WERI-Rb-1 (cell line): Measurements from ENCODE around the gene CAMK1G.

Experiments used
- DNase-seq: peaks from one replicate; pipeline ENCODE4 v3.0.0-alpha.2; 2020
- H3K27ac ChIP-seq: fragments of 250-450 bp; sonication (Bioruptor Pico); 2 replicates; pipeline ENCODE4 v1.5.1; 2020; ENCODE audit warnings: mild to moderate bottlenecking, moderate library complexity
- H3K27me3 ChIP-seq: fragments of 250-450 bp; sonication (Bioruptor Pico); 2 replicates; pipeline ENCODE4 v1.5.1; 2021; ENCODE audit warnings: mild to moderate bottlenecking, low read depth, moderate library complexity; ENCODE audit not compliant: insufficient read depth, severe bottlenecking
- H3K36me3 ChIP-seq: fragments of 250-450 bp; sonication (Bioruptor Pico); 2 replicates; pipeline ENCODE4 v1.5.1; 2020; ENCODE audit warnings: mild to moderate bottlenecking, moderate library complexity
- H3K4me3 ChIP-seq: 2 replicates; pipeline ENCODE4 v1.5.1; 2011; ENCODE audit warnings: low read depth, mild to moderate bottlenecking, control low read depth, low read length
- H3K9me3 ChIP-seq: fragments of 250-450 bp; sonication (Bioruptor Pico); 2 replicates; pipeline ENCODE4 v1.5.1; 2021; ENCODE audit warnings: mild to moderate bottlenecking, moderate library complexity; ENCODE audit not compliant: severe bottlenecking
- TF ChIP-seq, protein P1 (sequence below): IDR thresholded peaks from 2 replicates; pipeline ENCODE4 v1.5.1; 2011; ENCODE audit warnings: low read depth, mild to moderate bottlenecking, control low read depth, inconsistent platforms, low read length

CAMK1G gene

DNA sequence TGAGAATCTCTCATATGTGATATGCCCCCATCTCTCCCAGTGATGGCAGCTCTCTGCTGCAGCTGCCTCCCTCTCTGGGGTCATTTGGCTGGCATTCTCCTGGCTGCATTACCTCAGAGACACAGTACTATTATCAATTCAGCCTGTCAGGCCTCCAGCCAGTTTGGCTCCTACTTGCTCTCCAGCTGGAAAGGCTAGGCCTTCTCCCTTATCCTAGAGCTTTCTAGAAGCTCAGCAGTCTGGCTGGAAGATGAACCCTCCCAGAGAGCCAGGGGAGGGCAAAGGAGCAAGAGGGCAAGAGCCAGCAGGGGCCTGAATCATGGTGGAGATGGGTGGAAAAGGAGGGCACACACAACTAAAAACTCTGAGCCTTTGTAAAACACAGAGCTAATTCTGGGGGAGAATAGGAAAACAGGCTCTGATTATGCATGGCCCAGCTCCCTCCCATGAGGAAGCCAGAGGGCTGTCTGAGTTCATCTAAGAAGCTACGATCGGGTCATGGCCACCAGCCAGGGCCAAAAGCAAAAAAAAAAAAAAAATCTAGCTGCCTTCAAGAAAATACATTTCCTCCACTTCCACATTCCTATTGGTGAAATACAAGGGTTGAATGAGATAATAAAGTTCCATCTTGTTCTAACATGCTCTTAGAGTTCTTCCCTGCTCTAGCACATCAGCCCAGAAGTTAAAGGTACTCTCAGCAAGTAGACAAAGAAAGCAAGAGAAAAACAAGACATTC lies 59.9 kb downstream of the CAMK1G start:
- H3K27ac ChIP-seq, result no peak overlapping the region
- TF ChIP-seq, protein P1, sequence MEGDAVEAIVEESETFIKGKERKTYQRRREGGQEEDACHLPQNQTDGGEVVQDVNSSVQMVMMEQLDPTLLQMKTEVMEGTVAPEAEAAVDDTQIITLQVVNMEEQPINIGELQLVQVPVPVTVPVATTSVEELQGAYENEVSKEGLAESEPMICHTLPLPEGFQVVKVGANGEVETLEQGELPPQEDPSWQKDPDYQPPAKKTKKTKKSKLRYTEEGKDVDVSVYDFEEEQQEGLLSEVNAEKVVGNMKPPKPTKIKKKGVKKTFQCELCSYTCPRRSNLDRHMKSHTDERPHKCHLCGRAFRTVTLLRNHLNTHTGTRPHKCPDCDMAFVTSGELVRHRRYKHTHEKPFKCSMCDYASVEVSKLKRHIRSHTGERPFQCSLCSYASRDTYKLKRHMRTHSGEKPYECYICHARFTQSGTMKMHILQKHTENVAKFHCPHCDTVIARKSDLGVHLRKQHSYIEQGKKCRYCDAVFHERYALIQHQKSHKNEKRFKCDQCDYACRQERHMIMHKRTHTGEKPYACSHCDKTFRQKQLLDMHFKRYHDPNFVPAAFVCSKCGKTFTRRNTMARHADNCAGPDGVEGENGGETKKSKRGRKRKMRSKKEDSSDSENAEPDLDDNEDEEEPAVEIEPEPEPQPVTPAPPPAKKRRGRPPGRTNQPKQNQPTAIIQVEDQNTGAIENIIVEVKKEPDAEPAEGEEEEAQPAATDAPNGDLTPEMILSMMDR, result no peak
- H3K4me3 ChIP-seq, result no peak overlapping the region
- peaks cover 38% of the 10 kb centered on the region for H3K27me3 ChIP-seq
- H3K9me3 ChIP-seq, result no peaks in the 10 kb centered on the region
- H3K36me3 ChIP-seq, result no peaks in the 10 kb centered on the region
- DNase-seq, result no peak

DNA sequence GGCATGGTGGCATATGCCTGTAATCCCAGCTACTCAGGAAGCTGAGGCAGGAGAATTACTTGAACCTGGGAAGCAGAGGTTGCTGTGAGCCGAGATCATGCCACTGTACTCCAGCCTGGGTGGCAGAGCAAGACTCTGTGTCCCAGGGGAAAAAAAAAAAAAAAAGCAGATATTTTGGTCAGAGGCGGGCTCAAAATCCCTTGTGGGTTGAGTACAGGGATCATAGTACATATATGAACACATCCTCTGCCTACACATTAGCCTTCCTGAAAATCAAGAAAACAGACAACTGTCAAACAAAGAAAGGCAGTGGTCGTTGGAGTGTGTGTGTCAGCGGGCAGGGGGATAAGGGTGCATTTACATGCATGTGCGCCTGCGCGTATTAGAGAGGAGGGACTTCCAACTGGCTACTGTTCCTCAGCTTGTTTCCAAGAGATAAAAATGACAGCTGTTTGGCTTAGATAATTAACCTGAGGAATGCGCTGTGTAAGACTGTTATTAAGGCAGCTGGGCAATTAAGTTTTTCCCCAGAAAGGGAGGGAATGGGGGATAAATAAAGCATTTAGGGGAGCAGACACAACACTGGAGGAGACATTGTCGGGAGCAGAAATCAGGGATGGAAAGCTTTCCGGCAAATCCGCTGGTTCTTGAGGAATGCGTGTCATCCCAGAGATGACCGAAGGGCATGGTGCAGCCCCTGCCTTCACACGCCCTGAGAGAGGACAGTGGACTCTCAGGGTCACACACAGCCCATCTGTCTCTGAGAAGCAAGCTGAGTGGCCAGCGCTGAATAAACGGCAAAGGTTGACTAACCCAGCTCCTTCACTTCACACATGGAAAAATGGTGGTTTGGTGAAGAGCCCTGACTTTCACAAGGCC lies 62.3 kb downstream of the CAMK1G start:
- H3K4me3 ChIP-seq, result no peak overlapping the region
- H3K9me3 ChIP-seq, result no peaks in the 10 kb centered on the region
- peaks cover 45% of the 10 kb centered on the region for H3K27me3 ChIP-seq
- TF ChIP-seq, protein P1, result no peak
- no peaks in the 10 kb centered on the region for H3K36me3 ChIP-seq
- no peak for DNase-seq
- H3K27ac ChIP-seq, result no peak overlapping the region

DNA sequence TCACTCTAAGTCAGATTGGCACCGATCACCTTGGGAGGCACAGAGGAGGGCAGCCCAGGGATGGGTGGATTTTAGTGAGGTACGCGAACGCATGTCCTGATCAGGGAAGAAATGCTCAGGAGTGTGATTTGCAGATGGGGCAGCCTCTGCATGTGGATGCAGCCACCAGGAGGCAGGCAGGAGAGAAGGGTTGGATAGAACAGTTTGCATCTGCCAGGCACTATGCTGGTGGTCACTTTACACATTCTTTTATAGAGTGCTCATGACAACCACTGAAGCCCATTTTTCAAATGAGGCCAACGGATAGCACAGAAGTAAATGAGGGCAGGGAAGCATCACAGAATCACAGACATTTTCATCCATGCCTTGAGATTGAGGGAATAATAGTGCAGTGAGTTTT lies 63.0 kb downstream of the CAMK1G start:
- H3K36me3 ChIP-seq, result no peaks in the 10 kb centered on the region
- DNase-seq, result no peak
- H3K27me3 ChIP-seq, result peaks cover 48% of the 10 kb centered on the region
- H3K9me3 ChIP-seq, result no peaks in the 10 kb centered on the region
- no peak overlapping the region for H3K27ac ChIP-seq
- no peak overlapping the region for H3K4me3 ChIP-seq
- TF ChIP-seq, protein P1, result no peak

DNA sequence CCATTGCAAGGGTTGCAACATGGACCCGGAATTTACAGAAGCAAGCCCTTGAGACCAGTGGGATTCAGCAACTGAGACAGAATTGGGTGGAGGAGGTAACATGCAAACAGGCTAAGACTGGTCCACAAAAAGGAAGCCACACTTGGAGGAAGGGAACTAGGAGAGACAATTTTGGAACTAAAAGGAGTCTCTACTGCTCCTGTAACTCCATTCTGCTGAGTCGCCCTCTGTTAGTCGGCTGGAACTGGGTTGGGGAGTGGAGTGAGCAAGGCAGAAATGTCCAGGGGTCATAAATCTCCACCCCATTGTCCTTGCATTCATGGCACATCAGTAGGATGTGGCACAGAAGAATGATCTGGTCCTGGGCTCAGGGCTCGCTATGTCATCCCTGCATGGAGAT lies 63.6 kb downstream of the CAMK1G start:
- no peak for DNase-seq
- no peak overlapping the region for H3K27ac ChIP-seq
- H3K36me3 ChIP-seq, result no peaks in the 10 kb centered on the region
- H3K27me3 ChIP-seq, result peaks cover 46% of the 10 kb centered on the region
- H3K9me3 ChIP-seq, result no peaks in the 10 kb centered on the region
- H3K4me3 ChIP-seq, result no peak overlapping the region
- TF ChIP-seq, protein P1, result no peak

DNA sequence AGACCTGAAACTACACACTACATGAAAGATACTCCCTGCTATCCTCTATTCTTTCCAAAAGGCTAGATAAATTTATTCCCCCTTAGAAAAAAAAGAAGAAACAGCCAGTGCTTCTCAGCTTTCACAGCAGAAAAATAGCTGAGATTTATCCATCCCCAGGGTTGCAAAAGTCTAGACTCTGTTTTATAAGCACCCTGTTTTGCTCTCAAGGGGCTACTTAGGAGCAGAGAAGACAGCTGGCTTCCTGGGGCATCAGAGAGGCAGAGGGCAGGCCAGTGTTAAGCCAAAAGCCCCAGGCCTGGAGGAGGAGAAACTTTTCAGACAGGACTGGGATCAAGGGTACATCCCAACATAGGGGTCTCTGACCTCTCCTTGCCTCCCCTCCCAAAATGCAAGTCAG lies 64.8 kb downstream of the CAMK1G start:
- TF ChIP-seq, protein P1, result no peak
- H3K27me3 ChIP-seq, result peaks cover 52% of the 10 kb centered on the region
- H3K27ac ChIP-seq, result no peak overlapping the region
- H3K9me3 ChIP-seq, result no peaks in the 10 kb centered on the region
- DNase-seq, result no peak
- no peaks in the 10 kb centered on the region for H3K36me3 ChIP-seq
- no peak overlapping the region for H3K4me3 ChIP-seq
